A549 (cell line): ENCODE data around the gene SP6.

ENCODE experiments used
- CTCF ChIP-seq: fragments of >200 bp; sonication (Bioruptor Twin); formaldehyde crosslinking; IDR thresholded peaks from 3 replicates; pipeline ENCODE4 v1.5.1; 2016
- ELK1 ChIP-seq: fragments of 150-350 bp; IDR thresholded peaks from 2 replicates; pipeline ENCODE4 v1.6.1; 2014; ENCODE audit warnings: low read depth, mild to moderate bottlenecking, low read length
- EP300 ChIP-seq, 2 experiments: fragments of >200 bp; sonication (Bioruptor Twin); formaldehyde crosslinking; IDR thresholded peaks; 2 replicates in 1 of 2; 3 replicates in 1 of 2; pipeline ENCODE4 v1.6.1; 2016 to 2017
- HDAC2 ChIP-seq: fragments of 200-600 bp; sonication (generic); IDR thresholded peaks from 2 replicates; pipeline ENCODE4 v1.6.1; 2016
- PBX3 ChIP-seq: IDR thresholded peaks from 2 replicates; pipeline ENCODE4 v1.6.1; 2012
- POLR2A ChIP-seq: IDR thresholded peaks from 2 replicates; pipeline ENCODE4 v1.6.1; 2012; ENCODE audit warnings: mild to moderate bottlenecking, low read length
- REST ChIP-seq: fragments of 200-600 bp; sonication (generic); IDR thresholded peaks from 2 replicates; pipeline ENCODE4 v1.6.1; 2016; ENCODE audit warnings: antibody characterized with exemption, mild to moderate bottlenecking, moderate library complexity
- SMC3 ChIP-seq: fragments of >200 bp; sonication (Bioruptor Twin); formaldehyde crosslinking; IDR thresholded peaks from 3 replicates; pipeline ENCODE4 v1.6.1; 2018; ENCODE audit warnings: inconsistent platforms
- SREBF2 ChIP-seq: fragments of 450-650 bp; IDR thresholded peaks from 2 replicates; pipeline ENCODE4 v1.6.1; 2014; ENCODE audit warnings: mild to moderate bottlenecking, moderate library complexity
- USF2 ChIP-seq: fragments of 450-650 bp; IDR thresholded peaks from 2 replicates; pipeline ENCODE4 v1.6.1; 2014; ENCODE audit warnings: antibody characterized with exemption

GRCh38 chr17:47846716-47847340, 4.1 kb downstream of the SP6 start:
- TF ChIP-seq CTCF, result no peak
- no peak for TF ChIP-seq REST
- TF ChIP-seq SMC3, result no peak
- no peak for TF ChIP-seq PBX3
- no peak for TF ChIP-seq EP300 (IDR thresholded peaks at IDR 0.05)
- TF ChIP-seq SREBF2, result no peak
- no peak for TF ChIP-seq HDAC2
- TF ChIP-seq ELK1, result no peak
- no peak for TF ChIP-seq USF2
- no peak for TF ChIP-seq POLR2A
